Epithelial cell of esophagus (primary cell): ENCODE results near the gene ARHGAP4.

Source experiments
- DNase-seq: peaks from one replicate; pipeline ENCODE4 v3.0.0; 2010; ENCODE audit warnings: low read depth
- H3K4me3 ChIP-seq: 2 replicates; pipeline ENCODE4 v1.5.1; 2011; ENCODE audit warnings: mild to moderate bottlenecking, low read length, control low read depth
- CTCF ChIP-seq: IDR thresholded peaks from 2 replicates; pipeline ENCODE4 v1.5.1; 2011; ENCODE audit warnings: low read depth, mild to moderate bottlenecking, low read length, control low read depth, inconsistent platforms; ENCODE audit not compliant: insufficient read depth; ENCODE audit errors: missing control alignments

The ARHGAP4 gene

GRCh38 chrX:153863251-153863991 is 62.6 kb downstream of the ARHGAP4 start:
- TF ChIP-seq CTCF, result no peak
- DNase-seq, result no peak
- no peak overlapping the region for H3K4me3 ChIP-seq

- no peak for TF ChIP-seq CTCF
- no peak for DNase-seq
- no peak overlapping the region for H3K4me3 ChIP-seq
These were observed 63.5 kb downstream of the ARHGAP4 start for GRCh38 chrX:153862369-153863250.

GRCh38 chrX:153861733-153862310 is 64.2 kb downstream of the ARHGAP4 start:
- no peak overlapping the region for H3K4me3 ChIP-seq
- no peak for DNase-seq
- no peak for TF ChIP-seq CTCF

- no peak for TF ChIP-seq CTCF
- DNase-seq, result peak; percentile 29
- H3K4me3 ChIP-seq, result no peak overlapping the region
These were observed 64.9 kb downstream of the ARHGAP4 start for GRCh38 chrX:153861151-153861550.
